HepG2 (cell line): Measurements from ENCODE around the gene PMEPA1.

ENCODE experiments used
- CTCF ChIP-seq: sonication (generic); formaldehyde crosslinking; IDR thresholded peaks from 2 replicates; pipeline ENCODE4 v1.5.0; 2020; ENCODE audit warnings: mild to moderate bottlenecking, missing genetic modification reagents, moderate library complexity
- FOXM1 ChIP-seq: sonication (generic); formaldehyde crosslinking; IDR thresholded peaks from 2 replicates; pipeline ENCODE4 v1.5.0; 2020; ENCODE audit warnings: missing genetic modification reagents
- MNT ChIP-seq: fragments of 450-650 bp; IDR thresholded peaks from 2 replicates; pipeline ENCODE4 v1.6.1; 2016
- PATZ1 ChIP-seq: sonication (generic); formaldehyde crosslinking; IDR thresholded peaks from 2 replicates; pipeline ENCODE4 v1.4.0; 2020; ENCODE audit warnings: missing genetic modification reagents
- TAF1 ChIP-seq: sonication (generic); formaldehyde crosslinking; IDR thresholded peaks from 2 replicates; pipeline ENCODE4 v1.4.0; 2020; ENCODE audit warnings: missing genetic modification reagents
- ZFX ChIP-seq: sonication (generic); formaldehyde crosslinking; IDR thresholded peaks from 2 replicates; pipeline ENCODE4 v1.4.0; 2020; ENCODE audit warnings: mild to moderate bottlenecking, low read depth, missing genetic modification reagents, moderate library complexity

- TF ChIP-seq ZFX (CRISPR knock-in tag) (no peak), FOXM1 (CRISPR knock-in tag) (no peak), CTCF (CRISPR knock-in tag) (no peak), MNT (no peak), PATZ1 (CRISPR knock-in tag) (no peak), TAF1 (CRISPR knock-in tag) (no peak)
Measured at GRCh38 chr20:57711826-57712225, 2.0 kb upstream of the PMEPA1 start.
